DOHH2 (cell line): ENCODE data around the gene SMIM45.

ENCODE experiments used
- EZH2phosphoT487 ChIP-seq: fragments of 200-600 bp; sonication (generic); IDR thresholded peaks from 2 replicates; pipeline ENCODE4 v1.6.1; 2017; ENCODE audit warnings: borderline replicate concordance, mild to moderate bottlenecking, antibody characterized with exemption, low read length, moderate library complexity, mixed read lengths
- TF ChIP-seq, protein P1 (sequence below): fragments of 200-600 bp; sonication (generic); IDR thresholded peaks from one replicate; pipeline ENCODE4 v1.5.1; 2014; ENCODE audit warnings: antibody characterized with exemption, mild to moderate bottlenecking, low read depth, low read length; ENCODE audit not compliant: poor library complexity, severe bottlenecking

DNA sequence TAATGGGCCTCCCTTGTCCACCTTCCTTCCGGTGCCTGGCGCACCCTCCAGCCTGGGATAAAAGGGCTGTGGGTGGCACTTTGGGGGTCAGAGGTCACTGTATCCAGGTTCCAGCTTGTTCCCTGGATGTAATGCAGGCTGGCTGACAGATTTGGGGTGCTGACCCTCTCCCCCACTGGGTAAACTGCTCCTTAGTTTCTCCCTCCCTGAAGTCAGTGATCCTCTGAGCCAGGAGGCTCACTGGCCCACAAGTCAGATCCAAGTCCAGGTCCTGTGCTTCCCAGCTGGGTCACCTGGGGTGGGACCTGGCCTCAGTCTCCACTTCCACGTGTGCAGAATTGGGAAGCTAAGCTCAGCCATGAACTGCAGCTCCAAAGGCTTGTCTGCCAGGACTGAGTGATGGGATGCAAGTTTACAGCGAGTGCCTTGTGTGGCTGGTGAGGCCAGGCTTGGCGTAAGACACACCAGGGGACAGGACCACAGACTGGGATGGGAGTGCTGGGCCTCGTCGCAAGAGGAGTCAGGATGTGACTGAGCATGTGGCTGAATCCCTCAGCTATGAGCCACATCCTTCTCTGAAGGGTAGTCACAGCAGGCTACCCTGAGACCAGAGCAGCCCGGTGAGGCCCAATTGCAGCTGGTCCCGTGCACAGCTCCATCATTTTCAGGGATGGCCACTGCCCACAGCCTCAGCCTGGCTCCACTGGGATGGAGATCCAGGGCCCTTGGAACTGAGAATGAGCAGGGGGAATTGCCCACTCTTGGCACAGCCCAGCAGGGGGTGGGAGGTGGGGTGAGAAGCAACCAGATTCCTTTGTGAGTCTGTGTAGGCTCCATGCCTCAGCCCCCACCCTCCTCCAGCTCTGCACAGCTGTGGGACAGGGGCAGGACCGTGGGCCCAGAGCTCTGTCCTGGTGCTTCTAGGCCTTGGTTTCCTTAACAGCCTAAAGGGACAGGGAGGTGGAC, 44.2 kb upstream of the SMIM45 start:
- TF ChIP-seq, protein P1, sequence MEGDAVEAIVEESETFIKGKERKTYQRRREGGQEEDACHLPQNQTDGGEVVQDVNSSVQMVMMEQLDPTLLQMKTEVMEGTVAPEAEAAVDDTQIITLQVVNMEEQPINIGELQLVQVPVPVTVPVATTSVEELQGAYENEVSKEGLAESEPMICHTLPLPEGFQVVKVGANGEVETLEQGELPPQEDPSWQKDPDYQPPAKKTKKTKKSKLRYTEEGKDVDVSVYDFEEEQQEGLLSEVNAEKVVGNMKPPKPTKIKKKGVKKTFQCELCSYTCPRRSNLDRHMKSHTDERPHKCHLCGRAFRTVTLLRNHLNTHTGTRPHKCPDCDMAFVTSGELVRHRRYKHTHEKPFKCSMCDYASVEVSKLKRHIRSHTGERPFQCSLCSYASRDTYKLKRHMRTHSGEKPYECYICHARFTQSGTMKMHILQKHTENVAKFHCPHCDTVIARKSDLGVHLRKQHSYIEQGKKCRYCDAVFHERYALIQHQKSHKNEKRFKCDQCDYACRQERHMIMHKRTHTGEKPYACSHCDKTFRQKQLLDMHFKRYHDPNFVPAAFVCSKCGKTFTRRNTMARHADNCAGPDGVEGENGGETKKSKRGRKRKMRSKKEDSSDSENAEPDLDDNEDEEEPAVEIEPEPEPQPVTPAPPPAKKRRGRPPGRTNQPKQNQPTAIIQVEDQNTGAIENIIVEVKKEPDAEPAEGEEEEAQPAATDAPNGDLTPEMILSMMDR, result no peak
- no peak for TF ChIP-seq EZH2phosphoT487
